ENCODE results near the gene CNNM4.

Gene CNNM4

DNA sequence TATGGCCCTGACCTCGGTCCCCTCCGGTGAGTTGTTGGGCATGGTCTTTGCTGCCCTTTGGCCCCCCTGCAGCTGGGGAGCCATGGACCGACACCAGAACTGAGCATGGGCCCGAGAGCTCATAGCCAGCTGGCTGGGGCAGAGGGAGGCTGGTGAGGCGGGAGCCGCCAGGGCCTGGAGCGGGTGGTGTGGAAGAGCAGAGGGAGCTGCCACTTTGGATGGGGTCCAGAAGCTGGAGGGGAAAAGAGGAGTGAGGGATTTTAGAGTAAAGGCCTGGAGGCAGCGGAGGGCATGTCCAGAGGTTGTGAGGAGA is 38.9 kb downstream of the CNNM4 start:
- Histone ChIP-seq H3K9ac (ENCODE audit: low read length) (no peak overlapping the region), H2BK15ac (ENCODE audit: low read depth, poor library complexity, severe bottlenecking) (no peak overlapping the region), H3K4me1 (ENCODE audit: control insufficient read depth, insufficient read depth, low read depth, low read length) (peaks cover 7% of the 10 kb centered on the region), H3K36me3 (ENCODE audit: control insufficient read depth in 1 of 2, insufficient read depth in 2 of 2, low read depth in 1 of 2, low read length in 2 of 2) (peaks cover 13 to 42% of the 10 kb centered on the region in 2 experiments), H2AFZ (ENCODE audit: low read depth, low read length) (no peak overlapping the region), H3K9me3 (ENCODE audit: control insufficient read depth, low read length) (no peaks in the 10 kb centered on the region), H2AK5ac (ENCODE audit: low read length, severe bottlenecking) (no peak overlapping the region), H3K27me3 (ENCODE audit: control insufficient read depth in 1 of 2, insufficient read depth in 1 of 2, low read length in 2 of 2) (no peaks in the 10 kb centered on the region), H3K4me2 (ENCODE audit: low read length, poor library complexity, severe bottlenecking) (no peak overlapping the region), H3K4ac (ENCODE audit: low read depth in 1 of 2, low read length in 2 of 2) (no peak overlapping the region), H2BK12ac (ENCODE audit: low read length in 2 of 2) (no peak overlapping the region), H3K79me1 (replicated peaks; ENCODE audit: low read length, poor library complexity, severe bottlenecking) (peaks cover 7% of the 10 kb centered on the region), H3K18ac (ENCODE audit: low read depth in 1 of 2, low read length in 2 of 2) (no peak overlapping the region), H2BK5ac (ENCODE audit: low read depth, low read length, poor library complexity, severe bottlenecking) (no peak overlapping the region), H3K23ac (ENCODE audit: low read length in 2 of 2) (no peak overlapping the region), H2BK120ac (ENCODE audit: low read depth, low read length) (no peak overlapping the region), H4K8ac (ENCODE audit: low read length) (no peak overlapping the region), H3K27ac (ENCODE audit: low read length, poor library complexity, severe bottlenecking) (no peak overlapping the region), H3K4me3 (ENCODE audit: insufficient read depth in 1 of 2, low read depth in 1 of 2, low read length in 2 of 2) (no peak overlapping the region), H3K14ac (ENCODE audit: low read length in 2 of 2) (no peak overlapping the region), H4K91ac (ENCODE audit: low read length) (no peak overlapping the region)
- DNase-seq, result no peak
- WGBS, result 96% methylated on average over 8 of the region's 8 CpGs

DNA sequence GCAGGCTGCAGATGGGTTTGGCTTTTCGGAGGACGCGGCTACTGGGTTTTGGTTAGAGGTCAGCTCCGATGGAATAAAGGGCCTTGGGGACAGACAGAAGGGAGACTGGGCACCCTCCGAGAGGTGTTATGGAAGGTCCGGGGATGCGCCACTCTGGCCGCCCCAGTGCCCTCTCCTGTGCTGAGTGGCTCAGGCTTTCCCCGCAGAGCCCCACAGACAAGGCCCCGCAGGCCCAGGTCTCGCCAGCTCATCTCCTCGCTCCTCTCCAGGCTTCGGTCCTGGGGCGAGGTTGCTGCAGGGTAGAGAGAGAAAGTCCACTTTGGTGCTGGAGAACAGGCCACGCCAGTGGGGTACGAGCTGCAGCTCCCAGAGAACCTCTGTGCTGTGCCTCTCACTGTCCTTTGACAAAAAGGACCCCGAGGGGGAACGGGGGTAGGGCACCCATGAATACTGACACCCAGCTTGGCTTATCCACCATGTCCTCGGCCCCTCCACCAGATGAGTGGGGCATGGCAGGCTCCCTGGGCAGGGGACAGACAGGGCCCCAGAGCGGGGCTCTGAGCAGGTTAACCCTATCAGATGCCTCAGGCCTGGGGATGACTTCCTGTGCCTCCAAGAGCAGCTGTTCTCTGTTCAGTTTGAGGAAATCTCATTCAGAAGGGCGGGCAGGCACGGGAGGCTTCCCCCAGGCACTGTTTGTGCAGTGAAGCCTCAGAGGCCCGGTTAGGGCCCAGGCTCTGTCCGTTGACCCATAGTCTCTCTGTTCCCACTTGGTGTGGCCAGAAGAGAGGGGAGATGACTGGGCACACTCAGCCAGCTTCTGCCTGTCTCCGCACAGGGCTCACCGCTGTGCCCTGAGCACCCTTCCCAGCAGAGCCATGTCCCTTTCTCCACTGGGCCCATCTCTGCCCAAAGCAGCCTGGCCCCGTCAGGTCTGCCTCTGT is 39.6 kb downstream of the CNNM4 start:
- no peak overlapping the region for H2BK120ac ChIP-seq (ENCODE audit: low read depth, low read length)
- no peak overlapping the region for H2AK5ac ChIP-seq (ENCODE audit: low read length, severe bottlenecking)
- H4K8ac ChIP-seq (ENCODE audit: low read length), result peak overlapping the region; percentile 45
- H3K9ac ChIP-seq (ENCODE audit: low read length), result no peak overlapping the region
- no peak overlapping the region for H3K4ac ChIP-seq (ENCODE audit: low read depth in 1 of 2, low read length in 2 of 2)
- peak overlapping the region; percentile 43 for H4K91ac ChIP-seq (ENCODE audit: low read length)
- H3K23ac ChIP-seq (ENCODE audit: low read length in 2 of 2), result no peak overlapping the region
- H3K9me3 ChIP-seq (ENCODE audit: control insufficient read depth, low read length), result no peaks in the 10 kb centered on the region
- H3K27me3 ChIP-seq (ENCODE audit: control insufficient read depth in 1 of 2, insufficient read depth in 1 of 2, low read length in 2 of 2), result no peaks in the 10 kb centered on the region
- H3K36me3 ChIP-seq (ENCODE audit: control insufficient read depth in 1 of 2, insufficient read depth in 2 of 2, low read depth in 1 of 2, low read length in 2 of 2), result peaks cover 13 to 42% of the 10 kb centered on the region in 2 experiments
- H3K4me3 ChIP-seq (ENCODE audit: insufficient read depth in 1 of 2, low read depth in 1 of 2, low read length in 2 of 2), result no peak overlapping the region
- no peak overlapping the region for H3K18ac ChIP-seq (ENCODE audit: low read depth in 1 of 2, low read length in 2 of 2)
- H2BK15ac ChIP-seq (ENCODE audit: low read depth, poor library complexity, severe bottlenecking), result no peak overlapping the region
- no peak overlapping the region for H2AFZ ChIP-seq (ENCODE audit: low read depth, low read length)
- peaks cover 4% of the 10 kb centered on the region for H3K79me1 ChIP-seq (replicated peaks; ENCODE audit: low read length, poor library complexity, severe bottlenecking)
- no peak for DNase-seq
- H3K4me1 ChIP-seq (ENCODE audit: control insufficient read depth, insufficient read depth, low read depth, low read length), result peaks cover 7% of the 10 kb centered on the region
- H3K14ac ChIP-seq (ENCODE audit: low read length in 2 of 2), result peak overlapping the region in 1 of 2 experiments; percentile 45
- no peak overlapping the region for H3K4me2 ChIP-seq (ENCODE audit: low read length, poor library complexity, severe bottlenecking)
- WGBS, result 94% methylated on average over 27 of the region's 27 CpGs
- H2BK12ac ChIP-seq (ENCODE audit: low read length in 2 of 2), result no peak overlapping the region
- no peak overlapping the region for H2BK5ac ChIP-seq (ENCODE audit: low read depth, low read length, poor library complexity, severe bottlenecking)
- no peak overlapping the region for H3K27ac ChIP-seq (ENCODE audit: low read length, poor library complexity, severe bottlenecking)

- no peak overlapping the region for H2BK15ac ChIP-seq (ENCODE audit: low read depth, poor library complexity, severe bottlenecking)
- 69% methylated on average over 15 of the region's 15 CpGs for WGBS
Observed at GRCh38 chr2:96801005-96801785, 40.5 kb downstream of the CNNM4 start.

More at GRCh38 chr2:96801005-96801785, 40.5 kb downstream of the CNNM4 start:
- H3K36me3 ChIP-seq (ENCODE audit: control insufficient read depth in 1 of 2, insufficient read depth in 2 of 2, low read depth in 1 of 2, low read length in 2 of 2), result peaks cover 13 to 42% of the 10 kb centered on the region in 2 experiments
- no peaks in the 10 kb centered on the region for H3K9me3 ChIP-seq (ENCODE audit: control insufficient read depth, low read length)
- no peak overlapping the region for H3K9ac ChIP-seq (ENCODE audit: low read length)
- peaks cover 7% of the 10 kb centered on the region for H3K4me1 ChIP-seq (ENCODE audit: control insufficient read depth, insufficient read depth, low read depth, low read length)
- no peak overlapping the region for H3K27ac ChIP-seq (ENCODE audit: low read length, poor library complexity, severe bottlenecking)
- no peak overlapping the region for H2BK12ac ChIP-seq (ENCODE audit: low read length in 2 of 2)
- no peaks in the 10 kb centered on the region for H3K27me3 ChIP-seq (ENCODE audit: control insufficient read depth in 1 of 2, insufficient read depth in 1 of 2, low read length in 2 of 2)
- no peak overlapping the region for H2BK120ac ChIP-seq (ENCODE audit: low read depth, low read length)
- H3K23ac ChIP-seq (ENCODE audit: low read length in 2 of 2), result no peak overlapping the region
- H3K79me1 ChIP-seq (replicated peaks; ENCODE audit: low read length, poor library complexity, severe bottlenecking), result no peaks in the 10 kb centered on the region
- no peak overlapping the region for H2AK5ac ChIP-seq (ENCODE audit: low read length, severe bottlenecking)
- no peak overlapping the region for H3K14ac ChIP-seq (ENCODE audit: low read length in 2 of 2)
- H3K18ac ChIP-seq (ENCODE audit: low read depth in 1 of 2, low read length in 2 of 2), result no peak overlapping the region
- peak; percentile 42 for DNase-seq
- H2AFZ ChIP-seq (ENCODE audit: low read depth, low read length), result no peak overlapping the region
- no peak overlapping the region for H3K4me2 ChIP-seq (ENCODE audit: low read length, poor library complexity, severe bottlenecking)
- H4K8ac ChIP-seq (ENCODE audit: low read length), result peak overlapping the region; percentile 45
- H3K4me3 ChIP-seq (ENCODE audit: insufficient read depth in 1 of 2, low read depth in 1 of 2, low read length in 2 of 2), result no peak overlapping the region
- peak overlapping the region; percentile 43 for H4K91ac ChIP-seq (ENCODE audit: low read length)
- no peak overlapping the region for H2BK5ac ChIP-seq (ENCODE audit: low read depth, low read length, poor library complexity, severe bottlenecking)
- no peak overlapping the region for H3K4ac ChIP-seq (ENCODE audit: low read depth in 1 of 2, low read length in 2 of 2)
